GM23248 (cell line): ENCODE data around the gene ATP5ME.

Experiments used
- EZH2 ChIP-seq: fragments of 200-600 bp; sonication (generic); IDR thresholded peaks from 2 replicates; pipeline ENCODE4 v1.6.1; 2018; ENCODE audit warnings: antibody characterized with exemption, mild to moderate bottlenecking; ENCODE audit not compliant: insufficient read depth, poor library complexity, severe bottlenecking
- EZH2phosphoT487 ChIP-seq: fragments of 200-600 bp; sonication (generic); IDR thresholded peaks from 2 replicates; pipeline ENCODE4 v1.6.1; 2018; ENCODE audit warnings: antibody characterized with exemption, moderate library complexity, mild to moderate bottlenecking, low read depth; ENCODE audit not compliant: insufficient read depth

DNA sequence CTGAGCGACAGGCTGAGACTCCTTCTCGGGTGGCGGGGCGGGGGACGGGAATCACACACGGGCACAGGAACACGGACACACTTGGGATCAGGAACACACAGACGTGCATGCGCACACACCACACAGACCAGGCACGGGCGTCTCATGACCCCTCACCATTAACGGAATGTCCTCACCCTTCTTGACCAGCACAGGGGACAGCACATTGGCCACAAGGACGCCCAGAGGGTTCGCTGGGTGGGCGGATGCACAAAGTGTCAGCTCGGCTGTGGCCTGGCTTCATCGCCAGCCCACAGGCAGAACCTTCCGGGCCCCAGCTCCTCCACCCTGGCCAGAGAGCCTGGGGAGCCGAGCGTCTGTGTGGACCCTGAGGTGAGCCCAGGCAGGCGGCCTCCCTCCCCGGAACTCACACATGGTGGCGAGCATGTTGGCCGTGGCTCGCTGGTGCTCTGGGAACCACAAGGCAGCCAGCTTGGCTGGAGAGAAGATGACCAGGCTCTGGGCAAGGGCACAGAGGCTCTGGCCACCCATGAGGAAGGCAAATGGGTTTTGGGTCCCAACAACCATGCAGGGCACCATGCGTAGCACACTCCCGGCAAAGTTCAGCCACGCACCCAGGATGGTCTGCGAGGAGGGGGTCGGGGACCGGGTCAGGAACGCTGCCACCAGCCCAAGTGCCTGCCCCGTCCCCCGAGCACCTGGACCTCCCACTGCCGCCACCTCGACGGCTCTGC lies 11.8 kb upstream of the ATP5ME start:
- TF ChIP-seq EZH2 (no peak), EZH2phosphoT487 (no peak)
